Keratinocyte (primary cell): ENCODE data around the gene GRIN3B. TPM values are rescaled to one million over a fixed set of nuclear protein-coding genes. Genes with fewer than 3 reads are reported as not detected.
A peak's percentile ranks its signal among the peaks of the same experiment; 100 is the strongest.

Experiments used
- DNase-seq: peaks from one replicate; pipeline ENCODE4 v3.0.0-alpha.2; 2011; ENCODE audit warnings: low read depth, missing footprints, low spot score
- FAIRE-seq: peaks from 2 replicates; lab custom pipeline; 2011; peaks lifted over from hg19 to GRCh38; lab: Jason Lieb, UNC
- H2AFZ ChIP-seq: 2 replicates; pipeline ENCODE4 v1.6.0; 2012; ENCODE audit warnings: low read length, control low read depth, inconsistent platforms; ENCODE audit not compliant: control insufficient read depth
- H3K27ac ChIP-seq: 2 replicates; pipeline ENCODE4 v1.5.1; 2011; ENCODE audit warnings: low read length; ENCODE audit not compliant: control insufficient read depth, insufficient read depth
- H3K27me3 ChIP-seq: 3 replicates; pipeline ENCODE4 v1.6.0; 2011; ENCODE audit warnings: low read length; ENCODE audit not compliant: control insufficient read depth, insufficient read depth; ENCODE audit errors: extremely low read depth
- H3K36me3 ChIP-seq, 2 experiments: 2 replicates in 1 of 2; 3 replicates in 1 of 2; pipeline ENCODE4 v1.5.1; 2011; ENCODE audit warnings: low read length in 2 of 2, mild to moderate bottlenecking in 1 of 2; ENCODE audit not compliant: control insufficient read depth in 2 of 2, insufficient read depth in 2 of 2; ENCODE audit errors: extremely low read depth in 1 of 2
- H3K4me1 ChIP-seq: 3 replicates; pipeline ENCODE4 v1.5.1; 2011; ENCODE audit warnings: low read length; ENCODE audit not compliant: control insufficient read depth, insufficient read depth; ENCODE audit errors: extremely low read depth
- H3K4me2 ChIP-seq: 3 replicates; pipeline ENCODE4 v1.6.0; 2011; ENCODE audit warnings: low read depth, low read length; ENCODE audit not compliant: control insufficient read depth, insufficient read depth; ENCODE audit errors: extremely low read depth
- H3K4me3 ChIP-seq, 3 experiments: fragments of 200-600 bp in 1 of 3; sonication (generic) in 1 of 3; 2 replicates in 2 of 3; 3 replicates in 1 of 3; pipeline ENCODE4 v1.5.1; 2011 to 2016; ENCODE audit warnings: low read length in 3 of 3, mild to moderate bottlenecking in 3 of 3, control low read depth in 2 of 3, inconsistent platforms in 1 of 3, low read depth in 1 of 3, mixed read lengths in 1 of 3, mixed run types in 1 of 3, moderate library complexity in 1 of 3; ENCODE audit not compliant: control insufficient read depth in 2 of 3, insufficient read depth in 2 of 3; ENCODE audit errors: extremely low read depth in 1 of 3
- H3K79me2 ChIP-seq: 2 replicates; pipeline ENCODE4 v1.6.0; 2012; ENCODE audit warnings: low read length; ENCODE audit not compliant: control insufficient read depth, insufficient read depth
- H3K9ac ChIP-seq: 3 replicates; pipeline ENCODE4 v1.6.0; 2011; ENCODE audit warnings: low read length; ENCODE audit not compliant: control insufficient read depth, insufficient read depth; ENCODE audit errors: extremely low read depth
- H3K9me1 ChIP-seq: 3 replicates; pipeline ENCODE4 v1.6.0; 2011; ENCODE audit warnings: low read length; ENCODE audit not compliant: control insufficient read depth, insufficient read depth; ENCODE audit errors: extremely low read depth
- H3K9me3 ChIP-seq: 2 replicates; pipeline ENCODE4 v1.5.1; 2012; ENCODE audit warnings: low read depth, low read length; ENCODE audit not compliant: control insufficient read depth
- H4K20me1 ChIP-seq: 3 replicates; pipeline ENCODE4 v1.6.0; 2011; ENCODE audit warnings: low read length; ENCODE audit not compliant: control insufficient read depth, insufficient read depth; ENCODE audit errors: extremely low read depth
- CTCF ChIP-seq, 3 experiments: IDR thresholded peaks in 1 of 3; conservative IDR thresholded peaks in 1 of 3; optimal IDR thresholded peaks in 1 of 3; 2 replicates in 2 of 3; 3 replicates in 1 of 3; pipeline versions ENCODE3 to v1.5.1; 2011; ENCODE audit warnings: low read length in 3 of 3, mild to moderate bottlenecking in 3 of 3, moderate library complexity in 2 of 3, control low read depth in 1 of 3, inconsistent platforms in 1 of 3; ENCODE audit not compliant: insufficient read depth in 2 of 3; ENCODE audit errors: extremely low read depth in 1 of 3
- EZH2 ChIP-seq: IDR thresholded peaks from one replicate; pipeline ENCODE4 v1.6.1; 2012; ENCODE audit warnings: inconsistent platforms, mild to moderate bottlenecking, low read length, moderate library complexity
- dilution Hi-C: fragments of 300-500 bp; cut with MboI; formaldehyde crosslinking; loops from one replicate; pipeline ENCODE4 v1.7.0; 2020; ENCODE audit warnings: low sequenced_read_pairs; ENCODE audit not compliant: extremely low pct_ligation_motif_present
- polyA plus RNA-seq, 5 experiments: library from polyadenylated mRNA; depleted of rRNA in 3 of 5; stranded (reverse) in 3 of 5; stranded (forward) in 1 of 5; unstranded in 1 of 5; fragments of >200 nt; gene quantifications; 1 replicate in 1 of 5; 2 replicates in 3 of 5; 3 replicates in 1 of 5; pipeline versions ENCODE4 v1.2.1 to v1.2.3, GENCODE V29; 2011 to 2012; ENCODE audit warnings: missing spikeins in 2 of 5, low read depth in 1 of 5, low replicate concordance in 1 of 5

GRIN3B gene
- polyA plus RNA-seq, 1 donor (not counting 4 experiments of a cell fraction or from before 2014, with no cell fraction given): 0.20 TPM

GRCh38 chr19:966485-967088, 33.6 kb upstream of the GRIN3B start:
- Histone ChIP-seq H3K27ac (no peak overlapping the region), H3K79me2 (no peaks in the 10 kb centered on the region), H3K36me3 (peaks cover 11 to 19% of the 10 kb centered on the region in 2 experiments), H3K4me1 (no peaks in the 10 kb centered on the region), H3K9ac (no peak overlapping the region), H3K27me3 (no peaks in the 10 kb centered on the region), H3K9me3 (peaks cover 7% of the 10 kb centered on the region), H3K4me3 (no peak overlapping the region), H3K4me2 (no peak overlapping the region), H4K20me1 (no peaks in the 10 kb centered on the region), H3K9me1 (no peaks in the 10 kb centered on the region), H2AFZ (no peak overlapping the region)
- dilution Hi-C loops: no loop called here
- TF ChIP-seq CTCF (optimal IDR thresholded peaks at IDR 0.05 in 1 of 3, IDR thresholded peaks at IDR 0.05 in 1 of 3, conservative IDR thresholded peaks at IDR 0.05 in 1 of 3; ENCODE audit: extremely low read depth in 1 of 3, insufficient read depth in 2 of 3, low read length in 3 of 3) (no peak), EZH2 (no peak)
- FAIRE-seq (no peak), DNase-seq (no peak)

DNA sequence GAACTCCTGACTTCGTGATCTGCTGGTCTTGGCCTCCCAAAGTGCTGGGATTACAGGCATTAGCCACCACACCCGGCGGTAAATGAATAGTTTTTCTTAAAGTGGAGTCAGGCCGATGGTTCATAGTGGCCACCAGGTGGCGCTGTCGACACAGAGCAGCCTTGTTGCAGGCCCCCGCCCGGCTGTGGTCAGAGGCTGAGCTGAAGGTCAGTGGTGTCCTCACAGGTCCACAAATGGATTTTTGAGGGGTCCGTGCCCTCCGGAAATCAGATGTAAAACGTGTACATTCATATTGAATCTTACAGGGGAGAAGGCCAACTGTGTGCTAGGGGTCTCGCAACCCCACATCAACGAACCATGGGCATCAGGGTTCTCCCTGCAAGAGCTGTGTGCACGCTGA, 29.5 kb upstream of the GRIN3B start:
- peaks cover 7% of the 10 kb centered on the region for H3K9me3 ChIP-seq
- no peaks in the 10 kb centered on the region for H3K9me1 ChIP-seq
- no peaks in the 10 kb centered on the region for H3K27me3 ChIP-seq
- peak; percentile 66 to 71 (median 69) for TF ChIP-seq CTCF (optimal IDR thresholded peaks at IDR 0.05 in 1 of 3, IDR thresholded peaks at IDR 0.05 in 1 of 3, conservative IDR thresholded peaks at IDR 0.05 in 1 of 3; ENCODE audit: extremely low read depth in 1 of 3, insufficient read depth in 2 of 3, low read length in 3 of 3)
- no peak for TF ChIP-seq EZH2
- dilution Hi-C loops: no loop called here
- no peaks in the 10 kb centered on the region for H3K4me1 ChIP-seq
- DNase-seq (no peak), FAIRE-seq (no peak)
- no peak overlapping the region for H3K4me3 ChIP-seq
- peaks cover 11 to 12% of the 10 kb centered on the region in 2 experiments for H3K36me3 ChIP-seq
- no peaks in the 10 kb centered on the region for H3K79me2 ChIP-seq
- no peak overlapping the region for H3K9ac ChIP-seq
- no peak overlapping the region for H2AFZ ChIP-seq
- H3K27ac ChIP-seq: no peak overlapping the region
- H3K4me2 ChIP-seq: no peak overlapping the region
- H4K20me1 ChIP-seq: no peaks in the 10 kb centered on the region
